ENCODE results near the gene DNAH2.

DNAH2 gene, protein sequence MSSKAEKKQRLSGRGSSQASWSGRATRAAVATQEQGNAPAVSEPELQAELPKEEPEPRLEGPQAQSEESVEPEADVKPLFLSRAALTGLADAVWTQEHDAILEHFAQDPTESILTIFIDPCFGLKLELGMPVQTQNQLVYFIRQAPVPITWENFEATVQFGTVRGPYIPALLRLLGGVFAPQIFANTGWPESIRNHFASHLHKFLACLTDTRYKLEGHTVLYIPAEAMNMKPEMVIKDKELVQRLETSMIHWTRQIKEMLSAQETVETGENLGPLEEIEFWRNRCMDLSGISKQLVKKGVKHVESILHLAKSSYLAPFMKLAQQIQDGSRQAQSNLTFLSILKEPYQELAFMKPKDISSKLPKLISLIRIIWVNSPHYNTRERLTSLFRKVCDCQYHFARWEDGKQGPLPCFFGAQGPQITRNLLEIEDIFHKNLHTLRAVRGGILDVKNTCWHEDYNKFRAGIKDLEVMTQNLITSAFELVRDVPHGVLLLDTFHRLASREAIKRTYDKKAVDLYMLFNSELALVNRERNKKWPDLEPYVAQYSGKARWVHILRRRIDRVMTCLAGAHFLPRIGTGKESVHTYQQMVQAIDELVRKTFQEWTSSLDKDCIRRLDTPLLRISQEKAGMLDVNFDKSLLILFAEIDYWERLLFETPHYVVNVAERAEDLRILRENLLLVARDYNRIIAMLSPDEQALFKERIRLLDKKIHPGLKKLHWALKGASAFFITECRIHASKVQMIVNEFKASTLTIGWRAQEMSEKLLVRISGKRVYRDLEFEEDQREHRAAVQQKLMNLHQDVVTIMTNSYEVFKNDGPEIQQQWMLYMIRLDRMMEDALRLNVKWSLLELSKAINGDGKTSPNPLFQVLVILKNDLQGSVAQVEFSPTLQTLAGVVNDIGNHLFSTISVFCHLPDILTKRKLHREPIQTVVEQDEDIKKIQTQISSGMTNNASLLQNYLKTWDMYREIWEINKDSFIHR (N-terminal part only)

DNA sequence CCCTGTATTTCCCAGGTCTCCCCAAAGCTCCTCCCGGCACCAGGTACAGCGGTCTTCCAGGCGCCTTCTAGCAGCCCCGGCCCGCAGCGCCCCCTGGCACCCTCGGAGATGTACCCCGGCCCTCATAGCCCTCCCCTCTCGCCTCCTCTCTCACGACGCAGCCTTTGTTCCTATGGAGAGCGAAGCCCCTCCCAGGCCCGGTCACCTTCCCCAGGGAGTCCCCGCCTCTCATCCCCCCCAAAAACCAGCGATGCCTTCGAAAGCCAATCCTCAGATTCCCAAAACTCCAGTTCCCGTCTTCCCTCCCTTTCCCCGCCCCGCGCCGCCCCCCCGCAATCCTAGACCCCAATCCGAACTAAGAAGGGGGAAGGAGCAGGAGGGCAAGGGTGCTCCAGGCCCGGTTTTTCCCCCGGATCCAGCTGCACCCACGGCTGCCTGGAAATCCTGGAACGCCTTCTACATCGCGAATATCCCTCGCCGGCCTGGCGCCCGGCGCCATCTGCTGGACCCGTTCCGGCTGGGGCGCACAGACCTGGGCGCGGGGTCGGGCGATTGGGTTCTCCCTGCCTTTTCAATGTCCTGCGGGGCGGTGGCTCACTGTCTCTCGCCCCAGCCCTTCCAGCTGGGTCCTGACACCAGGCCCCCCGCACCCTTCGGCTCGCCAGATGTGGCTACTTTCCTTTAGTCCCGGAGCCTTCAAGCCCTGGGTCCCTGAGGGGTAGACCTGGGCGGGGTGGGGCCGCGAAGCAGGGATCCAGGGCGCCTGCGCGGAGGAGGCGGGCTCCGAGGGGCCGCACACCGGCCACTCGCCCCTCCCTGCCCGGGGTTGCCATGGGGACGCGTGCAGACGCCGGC, at the start of gene DNAH2:
TSS of gene DNAH2 (plus strand) at position 844 of the 855 bp plus-strand sequence. CDS start 1,991 bp downstream, outside the sequence.
- H3K27me3 ChIP-seq = peaks cover 97% of the 10 kb centered on the region
- no peaks in the 10 kb centered on the region for H3K36me3 ChIP-seq
- TF ChIP-seq, protein P1, sequence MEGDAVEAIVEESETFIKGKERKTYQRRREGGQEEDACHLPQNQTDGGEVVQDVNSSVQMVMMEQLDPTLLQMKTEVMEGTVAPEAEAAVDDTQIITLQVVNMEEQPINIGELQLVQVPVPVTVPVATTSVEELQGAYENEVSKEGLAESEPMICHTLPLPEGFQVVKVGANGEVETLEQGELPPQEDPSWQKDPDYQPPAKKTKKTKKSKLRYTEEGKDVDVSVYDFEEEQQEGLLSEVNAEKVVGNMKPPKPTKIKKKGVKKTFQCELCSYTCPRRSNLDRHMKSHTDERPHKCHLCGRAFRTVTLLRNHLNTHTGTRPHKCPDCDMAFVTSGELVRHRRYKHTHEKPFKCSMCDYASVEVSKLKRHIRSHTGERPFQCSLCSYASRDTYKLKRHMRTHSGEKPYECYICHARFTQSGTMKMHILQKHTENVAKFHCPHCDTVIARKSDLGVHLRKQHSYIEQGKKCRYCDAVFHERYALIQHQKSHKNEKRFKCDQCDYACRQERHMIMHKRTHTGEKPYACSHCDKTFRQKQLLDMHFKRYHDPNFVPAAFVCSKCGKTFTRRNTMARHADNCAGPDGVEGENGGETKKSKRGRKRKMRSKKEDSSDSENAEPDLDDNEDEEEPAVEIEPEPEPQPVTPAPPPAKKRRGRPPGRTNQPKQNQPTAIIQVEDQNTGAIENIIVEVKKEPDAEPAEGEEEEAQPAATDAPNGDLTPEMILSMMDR (IDR thresholded peaks at IDR 0.05) = no peak
- H3K4me3 ChIP-seq (ENCODE audit: low read depth in 1 of 2, low read length in 1 of 2) = no peak within 1 kb of the TSS
- H3K27ac ChIP-seq = no peak within 1 kb of the TSS
- peaks cover 2 to 11% of the 10 kb centered on the region in 2 experiments for H3K4me1 ChIP-seq (ENCODE audit: control insufficient read depth in 1 of 2, insufficient read depth in 1 of 2, low read depth in 1 of 2, low read length in 1 of 2)
- H3K9me3 ChIP-seq = no peaks in the 10 kb centered on the region

DNA sequence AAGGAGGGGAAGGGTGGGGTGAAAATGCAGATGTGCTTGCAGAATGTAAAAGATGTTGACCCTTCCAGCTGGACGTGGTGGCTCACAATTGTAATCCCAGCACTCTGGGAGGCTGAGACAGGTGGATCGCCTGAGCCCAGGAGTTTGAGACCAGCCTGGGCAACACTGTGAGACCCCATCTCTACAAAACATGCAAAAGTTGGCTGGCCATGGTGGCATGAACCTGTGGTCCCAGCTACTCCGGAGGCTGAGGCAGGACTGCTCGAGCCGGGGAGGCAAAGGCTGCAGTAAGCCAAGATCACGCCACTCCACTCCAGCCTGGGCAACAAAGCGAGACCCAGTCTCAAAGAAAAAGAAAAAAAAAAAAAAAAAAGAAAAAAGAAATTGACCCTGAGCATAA, 49.1 kb upstream of the DNAH2 start:
- peaks cover 35% of the 10 kb centered on the region for H3K36me3 ChIP-seq
- H3K9me3 ChIP-seq = peaks cover 2% of the 10 kb centered on the region
- H3K4me3 ChIP-seq (ENCODE audit: low read depth in 1 of 2, low read length in 1 of 2) = no peak overlapping the region
- H3K4me1 ChIP-seq (ENCODE audit: control insufficient read depth in 1 of 2, insufficient read depth in 1 of 2, low read depth in 1 of 2, low read length in 1 of 2) = no peaks in the 10 kb centered on the region
- no peaks in the 10 kb centered on the region for H3K27me3 ChIP-seq
- H3K27ac ChIP-seq = no peak overlapping the region
- TF ChIP-seq, protein P1 (IDR thresholded peaks at IDR 0.05) = no peak

DNA sequence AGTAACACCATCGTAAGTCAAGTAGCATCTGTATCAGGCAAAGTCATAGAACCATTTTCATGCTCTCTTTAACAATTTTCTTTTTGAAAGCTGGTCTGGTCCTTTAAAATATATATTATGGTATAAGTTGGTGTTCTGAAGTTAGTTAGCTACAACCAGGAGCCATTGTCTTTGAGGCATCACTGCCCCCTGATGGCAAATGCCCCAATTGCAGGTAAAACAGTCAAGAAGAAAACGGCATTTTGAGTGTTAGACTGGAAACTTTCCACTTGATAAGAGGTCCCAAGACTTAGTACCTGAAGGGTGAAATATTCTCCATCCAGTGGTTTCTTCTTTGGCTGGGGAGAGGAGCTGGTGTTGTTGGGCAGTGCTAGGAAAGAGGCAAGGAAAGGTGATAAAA, 44.3 kb upstream of the DNAH2 start:
- H3K9me3 ChIP-seq = peaks cover 8% of the 10 kb centered on the region
- no peaks in the 10 kb centered on the region for H3K4me1 ChIP-seq (ENCODE audit: control insufficient read depth in 1 of 2, insufficient read depth in 1 of 2, low read depth in 1 of 2, low read length in 1 of 2)
- H3K27me3 ChIP-seq = no peaks in the 10 kb centered on the region
- TF ChIP-seq, protein P1 (IDR thresholded peaks at IDR 0.05) = no peak
- H3K27ac ChIP-seq = no peak overlapping the region
- H3K4me3 ChIP-seq (ENCODE audit: low read depth in 1 of 2, low read length in 1 of 2) = no peak overlapping the region
- H3K36me3 ChIP-seq = peaks cover 63% of the 10 kb centered on the region

DNA sequence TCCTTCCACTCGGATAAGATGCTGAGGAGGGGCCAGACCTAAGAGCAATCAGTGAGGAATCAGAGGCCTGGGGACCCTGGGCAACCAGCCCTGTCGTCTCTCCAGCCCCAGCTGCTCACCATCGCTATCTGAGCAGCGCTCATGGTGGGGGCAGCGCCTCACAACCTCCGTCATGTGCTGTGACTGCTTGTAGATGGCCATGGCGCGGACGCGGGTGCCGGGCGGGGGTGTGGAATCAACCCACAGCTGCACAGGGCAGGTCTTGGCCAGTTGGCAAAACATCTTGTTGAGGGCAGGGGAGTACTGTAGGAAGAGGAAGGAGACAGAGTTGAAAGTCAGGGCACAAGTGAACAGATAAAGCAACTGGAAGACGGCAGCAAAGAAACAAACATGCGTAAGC, 42.6 kb upstream of the DNAH2 start:
- Histone ChIP-seq H3K27ac (no peak overlapping the region), H3K4me1 (ENCODE audit: control insufficient read depth in 1 of 2, insufficient read depth in 1 of 2, low read depth in 1 of 2, low read length in 1 of 2) (no peaks in the 10 kb centered on the region), H3K36me3 (peaks cover 52% of the 10 kb centered on the region)

More for the DNA sequence above, 42.6 kb upstream of the DNAH2 start:
- H3K9me3 ChIP-seq = peaks cover 8% of the 10 kb centered on the region
- H3K27me3 ChIP-seq = no peaks in the 10 kb centered on the region
- no peak overlapping the region for H3K4me3 ChIP-seq (ENCODE audit: low read depth in 1 of 2, low read length in 1 of 2)
- TF ChIP-seq, protein P1 (IDR thresholded peaks at IDR 0.05) = no peak

Data from neutrophil (primary cell).